T-helper 17 cell (primary cell): ENCODE data around the gene PCSK2. TPM values are rescaled to one million over a fixed set of nuclear protein-coding genes. Genes with fewer than 3 reads are reported as not detected.

Source experiments
- ATAC-seq: fragments of 150-1000 bp; cut with Tn5 transposase; 2 replicates; pipeline ENCODE4 v1.10.0; 2021; ENCODE audit warnings: mild to moderate bottlenecking, moderate library complexity
- DNase-seq, 3 donors: peaks; one replicate each; pipeline versions ENCODE4 v3.0.0 to v3.0.0-alpha.2; 2020 to 2021
- H3K9me3 ChIP-seq: one replicate; pipeline ENCODE4 v1.7.0; 2013; ENCODE audit warnings: low read length, mild to moderate bottlenecking; ENCODE audit not compliant: control insufficient read depth, poor library complexity, severe bottlenecking
- H3K27ac Mint-ChIP-seq: one replicate; pipeline ENCODE4 v1.8.0; 2022; ENCODE audit warnings: mild to moderate bottlenecking, moderate library complexity, mixed read lengths
- H3K27me3 Mint-ChIP-seq: one replicate; pipeline ENCODE4 v1.8.0; 2022; ENCODE audit warnings: mixed read lengths
- H3K36me3 Mint-ChIP-seq: one replicate; pipeline ENCODE4 v1.8.0; 2022; ENCODE audit warnings: low read depth, mixed read lengths
- H3K4me1 Mint-ChIP-seq: one replicate; pipeline ENCODE4 v1.8.0; 2022; ENCODE audit warnings: mild to moderate bottlenecking, mixed read lengths
- H3K4me3 Mint-ChIP-seq: one replicate; pipeline ENCODE4 v1.8.0; 2022; ENCODE audit warnings: mild to moderate bottlenecking, moderate library complexity, mixed read lengths
- total RNA-seq, 4 donors: library from RNA in 2 of 4; stranded (reverse) in 2 of 4; gene quantifications; one replicate each; pipeline ENCODE4 v1.2.3 and lab custom pipeline; 2022 to 2026

The PCSK2 gene
- total RNA-seq, 2 donors from 2014 or later: not detected

GRCh38 chr20:17365831-17366230, 139.0 kb downstream of the PCSK2 start:
- H3K27ac Mint-ChIP-seq: no peak overlapping the region
- DNase-seq (no peak), ATAC-seq (no peak)
- H3K4me1 Mint-ChIP-seq: no peaks in the 10 kb centered on the region
- no peaks in the 10 kb centered on the region for H3K9me3 ChIP-seq
- H3K4me3 Mint-ChIP-seq: no peak overlapping the region
- peaks cover 46% of the 10 kb centered on the region for H3K27me3 Mint-ChIP-seq
- no peaks in the 10 kb centered on the region for H3K36me3 Mint-ChIP-seq

- no peaks in the 10 kb centered on the region for H3K4me1 Mint-ChIP-seq
- no peak for ATAC-seq
- no peak overlapping the region for H3K4me3 Mint-ChIP-seq
- DNase-seq: no peak
- H3K27ac Mint-ChIP-seq: no peak overlapping the region
- H3K36me3 Mint-ChIP-seq: no peaks in the 10 kb centered on the region
- H3K27me3 Mint-ChIP-seq: peaks cover 36% of the 10 kb centered on the region
- H3K9me3 ChIP-seq: no peaks in the 10 kb centered on the region
Observed at GRCh38 chr20:17369506-17369905, 142.7 kb downstream of the PCSK2 start.

- ATAC-seq: no peak
- Mint-ChIP-seq H3K4me1 (no peaks in the 10 kb centered on the region), H3K27ac (no peak overlapping the region), H3K4me3 (no peak overlapping the region), H3K36me3 (no peaks in the 10 kb centered on the region), H3K27me3 (peaks cover 28% of the 10 kb centered on the region)
- H3K9me3 ChIP-seq: no peaks in the 10 kb centered on the region
- DNase-seq: no peak
Observed at GRCh38 chr20:17372806-17373440, 146.1 kb downstream of the PCSK2 start.

- ATAC-seq (no peak), DNase-seq (no peak)
- Mint-ChIP-seq H3K4me3 (no peak overlapping the region), H3K27ac (no peak overlapping the region), H3K4me1 (no peaks in the 10 kb centered on the region), H3K36me3 (no peaks in the 10 kb centered on the region), H3K27me3 (peaks cover 18% of the 10 kb centered on the region)
- no peaks in the 10 kb centered on the region for H3K9me3 ChIP-seq
Observed at GRCh38 chr20:17374086-17374485, 147.2 kb downstream of the PCSK2 start.

GRCh38 chr20:17376031-17376430, 149.2 kb downstream of the PCSK2 start:
- no peaks in the 10 kb centered on the region for H3K4me1 Mint-ChIP-seq
- H3K4me3 Mint-ChIP-seq: no peak overlapping the region
- no peaks in the 10 kb centered on the region for H3K36me3 Mint-ChIP-seq
- no peak overlapping the region for H3K27ac Mint-ChIP-seq
- ATAC-seq: no peak
- H3K27me3 Mint-ChIP-seq: peaks cover 10% of the 10 kb centered on the region
- no peak for DNase-seq
- H3K9me3 ChIP-seq: no peaks in the 10 kb centered on the region

- Mint-ChIP-seq H3K36me3 (no peaks in the 10 kb centered on the region), H3K27me3 (peaks cover 10% of the 10 kb centered on the region), H3K27ac (no peak overlapping the region), H3K4me1 (no peaks in the 10 kb centered on the region), H3K4me3 (no peak overlapping the region)
- H3K9me3 ChIP-seq: no peaks in the 10 kb centered on the region
- no peak for DNase-seq
- no peak for ATAC-seq
Observed at GRCh38 chr20:17377231-17377630, 150.4 kb downstream of the PCSK2 start.

- DNase-seq (no peak), ATAC-seq (no peak)
- no peaks in the 10 kb centered on the region for H3K9me3 ChIP-seq
- Mint-ChIP-seq H3K4me1 (no peaks in the 10 kb centered on the region), H3K27me3 (peaks cover 21% of the 10 kb centered on the region), H3K4me3 (no peak overlapping the region), H3K27ac (no peak overlapping the region), H3K36me3 (no peaks in the 10 kb centered on the region)
Observed at GRCh38 chr20:17379651-17380050, 152.8 kb downstream of the PCSK2 start.

- Mint-ChIP-seq H3K4me1 (no peaks in the 10 kb centered on the region), H3K27ac (no peak overlapping the region), H3K27me3 (peaks cover 30% of the 10 kb centered on the region), H3K4me3 (no peak overlapping the region), H3K36me3 (no peaks in the 10 kb centered on the region)
- no peaks in the 10 kb centered on the region for H3K9me3 ChIP-seq
- no peak for DNase-seq
- no peak for ATAC-seq
Observed at GRCh38 chr20:17380801-17381200, 154.0 kb downstream of the PCSK2 start.

- Mint-ChIP-seq H3K4me1 (no peaks in the 10 kb centered on the region), H3K27ac (no peak overlapping the region), H3K36me3 (no peaks in the 10 kb centered on the region), H3K27me3 (peaks cover 30% of the 10 kb centered on the region), H3K4me3 (no peak overlapping the region)
- H3K9me3 ChIP-seq: no peaks in the 10 kb centered on the region
- no peak for ATAC-seq
- no peak for DNase-seq
Observed at GRCh38 chr20:17381724-17382123, 154.9 kb downstream of the PCSK2 start.

- DNase-seq: no peak
Observed at GRCh38 chr20:17385798-17386197, 159.0 kb downstream of the PCSK2 start.

GRCh38 chr20:17390655-17391054, 163.8 kb downstream of the PCSK2 start:
- H3K9me3 ChIP-seq: no peaks in the 10 kb centered on the region
- no peak for DNase-seq
- Mint-ChIP-seq H3K4me1 (no peaks in the 10 kb centered on the region), H3K27me3 (peaks cover 17% of the 10 kb centered on the region), H3K36me3 (no peaks in the 10 kb centered on the region), H3K27ac (no peak overlapping the region), H3K4me3 (no peak overlapping the region)
- no peak for ATAC-seq

More at GRCh38 chr20:17385798-17386197, 159.0 kb downstream of the PCSK2 start:
- Mint-ChIP-seq H3K36me3 (no peaks in the 10 kb centered on the region), H3K4me1 (no peaks in the 10 kb centered on the region), H3K27me3 (peaks cover 34% of the 10 kb centered on the region), H3K4me3 (no peak overlapping the region), H3K27ac (no peak overlapping the region)
- ATAC-seq: no peak
- no peaks in the 10 kb centered on the region for H3K9me3 ChIP-seq

GRCh38 chr20:17391127-17391771, 164.4 kb downstream of the PCSK2 start:
- H3K27me3 Mint-ChIP-seq: peaks cover 19% of the 10 kb centered on the region

GRCh38 chr20:17394411-17394810, 167.6 kb downstream of the PCSK2 start:
- ATAC-seq (no peak), DNase-seq (no peak)
- peaks cover 19% of the 10 kb centered on the region for H3K27me3 Mint-ChIP-seq
- no peaks in the 10 kb centered on the region for H3K9me3 ChIP-seq
- no peak overlapping the region for H3K4me3 Mint-ChIP-seq
- H3K36me3 Mint-ChIP-seq: no peaks in the 10 kb centered on the region
- peaks cover 4% of the 10 kb centered on the region for H3K4me1 Mint-ChIP-seq
- H3K27ac Mint-ChIP-seq: no peak overlapping the region

More at GRCh38 chr20:17391127-17391771, 164.4 kb downstream of the PCSK2 start:
- ATAC-seq (no peak), DNase-seq (no peak)
- no peaks in the 10 kb centered on the region for H3K36me3 Mint-ChIP-seq
- H3K27ac Mint-ChIP-seq: no peak overlapping the region
- H3K4me1 Mint-ChIP-seq: peaks cover under 1% of the 10 kb centered on the region
- no peak overlapping the region for H3K4me3 Mint-ChIP-seq
- H3K9me3 ChIP-seq: no peaks in the 10 kb centered on the region

- peaks cover 2% of the 10 kb centered on the region for H3K36me3 Mint-ChIP-seq
- H3K4me3 Mint-ChIP-seq: no peak overlapping the region
- ATAC-seq (no peak), DNase-seq (no peak)
- H3K27ac Mint-ChIP-seq: no peak overlapping the region
- peaks cover 19% of the 10 kb centered on the region for H3K27me3 Mint-ChIP-seq
- H3K9me3 ChIP-seq: no peaks in the 10 kb centered on the region
- peaks cover 5% of the 10 kb centered on the region for H3K4me1 Mint-ChIP-seq
Observed at GRCh38 chr20:17395729-17396128, 168.9 kb downstream of the PCSK2 start.
